Left lung (tissue), 10 donors: ENCODE measurements around the gene KATNAL1. TPM values are rescaled to one million over a fixed set of nuclear protein-coding genes. Genes with fewer than 3 reads are reported as not detected.

Experiments
- ATAC-seq: fragments of 200-7000 bp; cut with Tn5 transposase; one replicate; pipeline ENCODE4 v1.9.1; 2020; ENCODE audit warnings: moderate library complexity
- DNase-seq, 4 donors: peaks; one replicate each; pipeline ENCODE4 v3.0.0-alpha.2; 2013 to 2020
- H3K27ac ChIP-seq, 2 donors: fragments of 200-600 bp; sonication (generic) in 1 of 2; one replicate each; pipeline versions ENCODE4 v1.5.0 to v1.8.0; 2020 to 2021
- H3K27me3 ChIP-seq, 2 donors: fragments of 200-600 bp; sonication (generic) in 1 of 2; one replicate each; pipeline versions ENCODE4 v1.5.0 to v1.8.0; 2020 to 2021
- H3K36me3 ChIP-seq, 2 donors: fragments of 200-600 bp; sonication (generic) in 1 of 2; one replicate each; pipeline versions ENCODE4 v1.5.0 to v1.8.0; 2020 to 2021
- H3K4me1 ChIP-seq, 2 donors: fragments of 200-600 bp; one replicate each; pipeline ENCODE4 v1.8.0; 2021
- H3K4me3 ChIP-seq, 2 donors: fragments of 200-600 bp; sonication (generic) in 1 of 2; one replicate each; pipeline versions ENCODE4 v1.5.0 to v1.8.0; 2020 to 2021; ENCODE audit warnings: mild to moderate bottlenecking in 1 of 2
- H3K9me3 ChIP-seq, 2 donors: fragments of 200-600 bp; sonication (generic) in 1 of 2; one replicate each; pipeline versions ENCODE4 v1.5.0 to v1.8.0; 2020 to 2021
- CTCF ChIP-seq, 2 donors: fragments of 200-600 bp; sonication (generic) in 1 of 2; IDR thresholded peaks; one replicate each; pipeline versions ENCODE4 v1.5.0 to v1.8.0; 2021; ENCODE audit warnings: antibody characterized with exemption in 2 of 2
- intact Hi-C, 2 donors: fragments of 100-400 bp; cut with DNase I; formaldehyde crosslinking; loops; one replicate each; pipeline versions ENCODE4 v1.11.2 to v1.14.2; 2022
- polyA plus RNA-seq, 6 donors: library from polyadenylated mRNA; unstranded; fragments of 120-200 nt; gene quantifications; one replicate each; pipeline ENCODE4 v1.2.1, GENCODE V29; 2013; ENCODE audit not compliant: insufficient read length in 6 of 6
- total RNA-seq, 2 donors: library from RNA; stranded (reverse); fragmentation: NEBNext Ultra II Directional; extraction: Animal tissue kit (Norgen Biotek cat#: 25700); gene quantifications; one replicate each; pipeline ENCODE4 v1.2.1, GENCODE V29; 2021
- donor health status: DM: no; HTN: yes; CAD: no.
- donor health status: DM: no; HTN: no; CAD: no.

KATNAL1 gene
- total and polyA plus RNA-seq, 8 donors, result 13.9 to 24.9 (median 16.2) TPM

- H3K36me3 ChIP-seq, result no peaks in the 10 kb centered on the region
- no peak overlapping the region for H3K27ac ChIP-seq
- H3K27me3 ChIP-seq, result no peaks in the 10 kb centered on the region
- intact Hi-C loops, result no loop called here
- TF ChIP-seq CTCF (IDR thresholded peaks at IDR 0.05), result no peak
- DNase-seq, result no peak
- no peaks in the 10 kb centered on the region for H3K9me3 ChIP-seq
- no peak overlapping the region for H3K4me3 ChIP-seq
- ATAC-seq, result peak; percentile 11
- no peaks in the 10 kb centered on the region for H3K4me1 ChIP-seq
Observed at GRCh38 chr13:30346153-30346788, 38.9 kb upstream of the KATNAL1 start.

- no peaks in the 10 kb centered on the region for H3K9me3 ChIP-seq
- peaks cover 0 to 2% of the 10 kb centered on the region in 2 donors for H3K4me1 ChIP-seq
- no peaks in the 10 kb centered on the region for H3K36me3 ChIP-seq
- DNase-seq (no peak), ATAC-seq (no peak)
- H3K27me3 ChIP-seq, result no peaks in the 10 kb centered on the region
- intact Hi-C loops, result no loop called here
- no peak overlapping the region for H3K4me3 ChIP-seq
- H3K27ac ChIP-seq, result no peak overlapping the region
- TF ChIP-seq CTCF (IDR thresholded peaks at IDR 0.05), result no peak
Observed at GRCh38 chr13:30345426-30346100, 38.2 kb upstream of the KATNAL1 start.

- Histone ChIP-seq H3K9me3 (no peaks in the 10 kb centered on the region), H3K4me1 (peaks cover 3 to 13% of the 10 kb centered on the region in 2 donors), H3K27ac (peak overlapping the region in 1 of 2 donors; percentile 65), H3K36me3 (no peaks in the 10 kb centered on the region), H3K4me3 (no peak overlapping the region), H3K27me3 (no peaks in the 10 kb centered on the region)
- TF ChIP-seq CTCF (IDR thresholded peaks at IDR 0.05), result no peak
- ATAC-seq, result peak; percentile 91
- intact Hi-C loops, result no loop called here
- peak; percentile 71 to 87 (median 84) for DNase-seq
Observed at GRCh38 chr13:30341815-30342570, 34.6 kb upstream of the KATNAL1 start.

GRCh38 chr13:30340331-30341250, 33.2 kb upstream of the KATNAL1 start:
- DNase-seq (peak in 1 of 4 donors; percentile 68), ATAC-seq (peak; percentile 72)
- Histone ChIP-seq H3K36me3 (no peaks in the 10 kb centered on the region), H3K4me1 (peaks cover 3 to 13% of the 10 kb centered on the region in 2 donors), H3K27me3 (no peaks in the 10 kb centered on the region), H3K4me3 (no peak overlapping the region), H3K9me3 (no peaks in the 10 kb centered on the region), H3K27ac (peak overlapping the region; percentile 15 to 62)
- no peak for TF ChIP-seq CTCF (IDR thresholded peaks at IDR 0.05)
- intact Hi-C loops, result no loop called here
